Activated CD4-positive, alpha-beta memory T cell treated with anti-CD3 and anti-CD28 coated beads for 36 hours (primary cell): Measurements from ENCODE around the gene KCNN4. TPM values are rescaled to one million over a fixed set of nuclear protein-coding genes. Genes with fewer than 3 reads are reported as not detected.

Experiments
- CTCF ChIA-PET: fragments of 350-600 bp; sonication (Branson Sonifier 250); formaldehyde crosslinking; loops from one replicate; lab custom pipeline; 2021; ENCODE audit warnings: antibody characterized with exemption, inconsistent platforms; lab: Charles Lee
- POLR2A ChIA-PET: fragments of 350-600 bp; sonication (Branson Sonifier 250); formaldehyde crosslinking; loops from one replicate; lab custom pipeline; 2021; ENCODE audit warnings: antibody characterized with exemption; lab: Charles Lee
- DNase-seq: peaks from one replicate; pipeline ENCODE4 v3.0.0-alpha.2; 2020
- H3K27ac Mint-ChIP-seq: one replicate; pipeline ENCODE4 v1.8.0; 2021; ENCODE audit warnings: mixed read lengths
- H3K27me3 Mint-ChIP-seq: one replicate; pipeline ENCODE4 v1.8.0; 2021; ENCODE audit warnings: mixed read lengths
- H3K36me3 Mint-ChIP-seq: one replicate; pipeline ENCODE4 v1.8.0; 2021; ENCODE audit warnings: mixed read lengths
- H3K4me1 Mint-ChIP-seq: one replicate; pipeline ENCODE4 v1.8.0; 2021; ENCODE audit warnings: low read depth, mixed read lengths
- H3K4me3 Mint-ChIP-seq: one replicate; pipeline ENCODE4 v1.8.0; 2021; ENCODE audit warnings: mild to moderate bottlenecking, mixed read lengths
- H3K9me3 Mint-ChIP-seq: one replicate; pipeline ENCODE4 v1.8.0; 2021; ENCODE audit warnings: mixed read lengths
- intact Hi-C: fragments of 100-400 bp; cut with micrococcal nuclease; formaldehyde crosslinking; loops from one replicate; pipeline ENCODE4 v1.15.1; 2023
- total RNA-seq, 2 experiments: library from RNA; stranded (reverse); gene quantifications; one replicate each; pipeline ENCODE4 v1.2.3, GENCODE V29; 2021

The KCNN4 gene
- total RNA-seq, 2 experiments from 2014 or later: 120 to 130 TPM

DNA sequence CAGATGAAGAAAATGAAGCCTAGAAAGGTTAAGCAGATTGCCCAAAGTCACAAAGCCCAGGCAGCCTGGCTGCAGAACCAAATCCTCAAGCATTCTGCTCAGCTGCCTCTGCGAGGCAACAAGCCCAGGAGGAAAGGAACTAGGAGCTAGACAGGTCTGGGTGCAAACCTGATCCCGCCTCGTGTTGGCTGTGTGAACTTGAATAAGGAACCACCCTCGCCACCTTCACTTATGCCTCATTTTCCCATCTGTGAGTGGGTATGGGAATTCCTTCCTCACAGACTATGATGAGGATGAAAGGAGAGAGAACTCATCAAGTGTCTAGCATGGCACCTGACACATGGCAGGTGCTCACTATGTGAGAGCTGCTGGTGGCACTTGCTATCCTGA lies 32.6 kb downstream of the KCNN4 start:
- peaks cover 53% of the 10 kb centered on the region for H3K4me1 Mint-ChIP-seq
- H3K9me3 Mint-ChIP-seq: no peaks in the 10 kb centered on the region
- ChIA-PET POLR2A (no interaction called here), CTCF (interaction anchor here (0.9 kb wide), 1 partner anchor 11 kb away, joined by 4 read pairs; no protein-coding TSS in a partner anchor)
- no peak overlapping the region for H3K4me3 Mint-ChIP-seq
- intact Hi-C loops: no loop called here
- DNase-seq: no peak
- H3K36me3 Mint-ChIP-seq: peaks cover 64% of the 10 kb centered on the region
- no peaks in the 10 kb centered on the region for H3K27me3 Mint-ChIP-seq
- H3K27ac Mint-ChIP-seq: peak overlapping the region; percentile 88

DNA sequence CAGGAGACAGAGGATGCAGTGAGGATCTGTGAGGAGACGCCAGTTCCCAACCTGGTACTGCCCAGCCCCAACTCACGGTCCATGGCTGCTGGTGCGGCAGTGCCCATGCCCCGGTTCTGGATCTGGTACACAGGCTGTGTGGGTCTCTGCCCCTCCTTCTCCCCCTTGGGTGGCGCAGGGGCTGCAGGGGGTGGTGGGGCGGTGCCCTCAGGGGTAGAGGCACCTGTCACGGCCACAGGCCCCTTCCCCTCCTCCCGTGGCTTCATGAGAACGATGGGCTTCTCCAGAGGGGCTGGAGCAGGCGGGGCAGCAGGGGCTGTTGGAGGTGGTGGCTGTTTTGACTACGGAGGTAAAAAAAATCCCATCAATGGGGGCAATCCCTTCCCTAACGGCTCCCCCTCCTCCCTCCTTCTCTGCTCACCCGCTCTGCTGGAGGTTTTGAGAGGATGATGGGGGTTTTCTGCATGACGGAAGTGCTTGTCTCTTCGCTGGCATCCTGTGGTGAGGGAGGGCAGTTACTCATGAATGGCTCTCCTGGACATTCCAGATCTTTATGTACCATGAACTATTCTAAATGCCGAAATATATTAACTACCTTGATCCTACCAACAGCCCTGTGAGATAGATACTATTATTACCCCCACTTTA lies 33.1 kb downstream of the KCNN4 start:
- POLR2A ChIA-PET: no interaction called here
- intact Hi-C loops: no loop called here
- Mint-ChIP-seq H3K4me1 (peaks cover 48% of the 10 kb centered on the region), H3K27ac (peak overlapping the region; percentile 88), H3K4me3 (peak overlapping the region; percentile 52), H3K36me3 (peaks cover 64% of the 10 kb centered on the region), H3K9me3 (no peaks in the 10 kb centered on the region), H3K27me3 (no peaks in the 10 kb centered on the region)
- DNase-seq: peak; percentile 54
- CTCF ChIA-PET: interaction anchor here (0.9 to 4.7 kb wide), 6 partner anchors 12 to 79 kb away, joined by 3 to 68 read pairs (median 13); partner anchors contain the start of gene KCNN4

DNA sequence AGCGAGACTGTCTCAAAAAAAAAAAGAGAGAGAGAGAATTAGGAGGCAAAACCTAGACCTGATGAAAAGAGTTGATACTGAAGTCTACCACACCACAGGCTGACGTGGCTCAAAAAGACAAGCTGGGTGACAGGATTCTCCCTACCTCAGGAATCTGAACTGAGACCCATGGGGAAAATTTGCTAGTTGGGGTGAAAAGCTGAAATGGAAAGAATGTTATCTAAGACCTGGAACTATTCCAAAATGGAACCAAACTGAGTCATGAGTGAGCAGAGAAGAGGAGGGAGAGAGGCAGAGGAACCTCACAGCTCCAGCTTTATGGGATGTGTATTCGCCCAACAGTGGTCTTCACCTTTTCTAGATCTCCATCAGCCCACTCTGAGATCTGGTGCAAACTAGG lies 37.7 kb downstream of the KCNN4 start:
- ChIA-PET POLR2A (no interaction called here), CTCF (interaction anchor here (1.3 to 4.7 kb wide), 2 partner anchors 24 to 35 kb away, joined by 3 to 68 read pairs; no protein-coding TSS in a partner anchor)
- intact Hi-C loops: no loop called here

DNA sequence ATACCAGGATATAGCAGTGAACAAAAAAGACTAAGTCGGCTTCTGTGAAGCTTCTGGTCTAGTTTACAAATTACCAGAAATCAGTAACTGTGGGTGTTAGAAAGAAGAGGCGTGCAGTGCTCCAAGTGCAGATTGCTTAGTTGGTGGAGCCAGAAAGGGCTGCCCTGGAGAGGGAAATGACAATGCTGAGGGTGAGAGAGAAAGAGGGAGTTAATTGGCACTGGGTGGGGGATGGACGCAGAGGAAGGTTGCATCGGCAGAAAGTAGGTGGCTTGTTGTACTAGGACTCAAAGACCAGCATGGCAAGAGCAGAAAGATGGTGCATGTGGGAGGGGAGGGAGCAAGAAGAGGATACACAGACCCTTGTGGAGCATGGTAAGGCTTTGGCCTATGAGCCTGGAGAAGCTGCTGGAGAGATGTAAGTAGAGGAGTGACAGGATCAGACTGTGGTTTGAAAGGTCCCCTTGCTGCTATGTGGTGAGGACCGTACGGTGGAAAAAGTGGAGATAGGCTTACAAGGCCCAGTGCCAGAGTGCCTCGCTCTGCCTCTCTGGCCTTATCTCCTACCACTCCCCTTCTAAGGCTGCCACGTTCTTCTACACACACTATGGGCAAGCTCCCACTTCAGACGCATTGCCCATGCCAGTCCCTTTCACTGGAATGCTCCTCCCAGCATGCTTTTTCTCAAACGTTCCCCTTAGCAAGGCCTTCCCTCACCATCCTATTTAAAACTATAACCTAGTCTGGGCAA lies 39.5 kb downstream of the KCNN4 start:
- ChIA-PET POLR2A (no interaction called here), CTCF (interaction anchor here (0.9 to 1.2 kb wide), 2 partner anchors 44 to 69 kb away, joined by 4 to 5 read pairs; no protein-coding TSS in a partner anchor)
- no peak overlapping the region for H3K4me3 Mint-ChIP-seq
- H3K27me3 Mint-ChIP-seq: no peaks in the 10 kb centered on the region
- peaks cover 8% of the 10 kb centered on the region for H3K4me1 Mint-ChIP-seq
- no peak for DNase-seq
- H3K27ac Mint-ChIP-seq: no peak overlapping the region
- H3K36me3 Mint-ChIP-seq: peaks cover 68% of the 10 kb centered on the region
- no peaks in the 10 kb centered on the region for H3K9me3 Mint-ChIP-seq
- intact Hi-C loops: no loop called here

More for the DNA sequence above, 37.7 kb downstream of the KCNN4 start:
- DNase-seq: no peak
- no peaks in the 10 kb centered on the region for H3K27me3 Mint-ChIP-seq
- peaks cover 17% of the 10 kb centered on the region for H3K4me1 Mint-ChIP-seq
- no peak overlapping the region for H3K27ac Mint-ChIP-seq
- H3K9me3 Mint-ChIP-seq: no peaks in the 10 kb centered on the region
- H3K36me3 Mint-ChIP-seq: peaks cover 69% of the 10 kb centered on the region
- no peak overlapping the region for H3K4me3 Mint-ChIP-seq

DNA sequence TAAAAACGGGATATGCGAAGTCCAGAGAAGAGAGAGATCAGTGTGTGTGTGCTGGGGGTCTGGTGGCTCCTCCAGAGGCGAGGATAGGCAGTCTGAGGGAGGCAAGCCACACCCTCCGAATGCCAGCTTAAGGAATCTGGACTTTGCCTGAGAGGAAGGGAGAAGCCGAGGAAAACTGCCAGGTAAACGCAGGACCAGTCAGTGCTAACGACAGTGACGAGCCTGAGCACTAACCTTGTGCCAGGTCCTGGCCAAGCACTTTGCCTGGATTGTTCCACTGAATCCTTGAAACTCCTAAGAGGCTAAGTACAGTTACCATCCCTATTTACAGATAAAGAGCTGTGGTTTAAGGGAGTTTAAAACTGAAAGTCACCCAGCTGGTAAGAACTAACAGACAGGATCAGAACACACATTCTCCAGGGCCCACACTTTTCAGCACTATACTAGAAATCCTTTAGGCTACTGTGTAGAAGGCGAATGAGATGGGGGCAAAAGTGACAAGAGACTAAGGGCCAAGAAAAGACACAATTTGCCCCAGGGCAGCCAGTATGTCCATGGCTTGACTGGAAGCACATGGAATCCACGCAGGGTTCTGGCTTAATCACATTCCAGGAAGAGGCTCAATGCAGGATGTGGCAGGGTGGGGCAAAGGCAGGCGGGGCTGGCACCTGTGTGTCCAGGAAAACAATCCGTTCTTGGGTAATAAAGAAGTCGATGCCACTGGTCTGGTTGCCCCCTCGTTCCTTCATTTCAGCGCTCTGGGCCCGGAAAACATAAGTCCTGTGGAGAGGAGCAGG lies 41.1 kb downstream of the KCNN4 start:
- Mint-ChIP-seq H3K36me3 (peaks cover 66% of the 10 kb centered on the region), H3K4me3 (no peak overlapping the region), H3K9me3 (no peaks in the 10 kb centered on the region), H3K27ac (no peak overlapping the region), H3K4me1 (no peaks in the 10 kb centered on the region), H3K27me3 (no peaks in the 10 kb centered on the region)
- ChIA-PET CTCF (interaction anchor here (0.8 kb wide), 2 partner anchors 45 to 51 kb away, joined by 3 read pairs; no protein-coding TSS in a partner anchor), POLR2A (no interaction called here)
- intact Hi-C loops: no loop called here
- DNase-seq: no peak

DNA sequence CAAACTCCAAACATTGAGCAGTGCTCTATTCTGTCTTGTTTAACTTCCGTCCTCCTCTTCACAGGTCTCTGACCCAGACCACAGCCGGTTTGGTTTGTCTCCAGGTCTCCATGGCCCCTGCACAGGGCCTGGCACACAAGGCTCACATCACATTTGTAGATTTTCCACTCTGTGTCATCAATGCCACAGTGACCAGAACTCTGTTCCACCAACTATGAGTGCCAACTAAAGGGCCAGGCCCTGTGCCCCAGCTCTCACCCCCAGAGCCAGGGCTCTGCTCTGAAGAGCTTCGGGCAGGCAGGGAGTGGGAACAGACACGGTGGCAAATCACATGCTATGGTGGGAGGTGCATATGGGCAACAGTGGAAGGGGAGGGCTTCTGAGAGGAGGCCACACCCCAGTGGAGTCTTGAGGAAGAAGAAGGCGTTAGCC lies 42.0 kb downstream of the KCNN4 start:
- Mint-ChIP-seq H3K4me3 (no peak overlapping the region), H3K9me3 (no peaks in the 10 kb centered on the region), H3K27me3 (no peaks in the 10 kb centered on the region), H3K36me3 (peaks cover 61% of the 10 kb centered on the region), H3K4me1 (no peaks in the 10 kb centered on the region), H3K27ac (peak overlapping the region; percentile 6)
- ChIA-PET POLR2A (interaction anchor here (0.6 kb wide), 2 partner anchors 37 to 1308 kb away, joined by 4 to 5 read pairs; no protein-coding TSS in a partner anchor), CTCF (interaction anchor here (1.3 kb wide), 1 partner anchor 71 kb away, joined by 3 read pairs; no protein-coding TSS in a partner anchor)
- intact Hi-C loops: no loop called here
- DNase-seq: no peak

DNA sequence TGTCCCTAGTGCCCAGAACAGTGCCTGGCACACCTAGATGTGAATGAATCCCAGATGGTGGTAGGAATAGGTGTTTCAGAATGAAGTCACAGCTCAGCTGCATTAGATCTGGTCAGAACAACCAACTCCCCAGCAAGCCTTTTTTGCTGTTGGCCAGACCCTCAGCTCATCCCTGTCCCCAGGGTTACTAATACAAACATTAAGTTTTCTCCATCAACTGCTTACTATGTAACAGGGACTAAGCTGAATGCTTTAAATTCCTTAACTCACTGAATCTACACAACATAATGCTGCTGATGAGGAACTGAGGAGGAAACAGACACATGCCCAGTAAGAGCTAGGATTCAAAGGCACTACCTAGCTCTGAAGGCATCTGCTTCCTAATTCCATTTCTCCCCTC lies 44.8 kb downstream of the KCNN4 start:
- Mint-ChIP-seq H3K27me3 (no peaks in the 10 kb centered on the region), H3K9me3 (no peaks in the 10 kb centered on the region), H3K4me3 (no peak overlapping the region), H3K4me1 (no peaks in the 10 kb centered on the region), H3K27ac (no peak overlapping the region), H3K36me3 (peaks cover 60% of the 10 kb centered on the region)
- POLR2A ChIA-PET: interaction anchor here (1.1 kb wide), 1 partner anchor 68 kb away, joined by 3 read pairs; no protein-coding TSS in a partner anchor
- DNase-seq: no peak
- CTCF ChIA-PET: interaction anchor here (1.2 to 1.3 kb wide), 2 partner anchors 9 to 67 kb away, joined by 3 to 6 read pairs; no protein-coding TSS in a partner anchor
- intact Hi-C loops: no loop called here

DNA sequence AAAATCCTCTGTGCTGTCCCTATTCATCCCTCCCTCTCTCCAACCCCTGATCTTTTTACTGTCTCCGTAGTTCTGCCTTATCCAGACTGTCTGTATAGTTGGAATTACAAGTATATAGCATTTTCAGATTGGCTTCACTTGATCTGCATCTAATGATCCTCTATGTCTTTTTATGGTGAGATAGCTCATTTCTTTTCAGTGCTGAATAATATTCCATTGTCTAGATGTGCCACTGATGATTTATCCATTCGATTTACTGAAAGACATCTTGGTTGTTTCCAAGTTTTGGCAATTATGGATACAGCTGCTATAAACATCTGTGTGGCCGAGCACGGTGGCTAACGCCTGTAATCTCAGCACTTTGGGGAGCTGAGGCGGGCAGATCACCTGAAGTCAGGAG lies 45.8 kb downstream of the KCNN4 start:
- Mint-ChIP-seq H3K27ac (no peak overlapping the region), H3K4me3 (no peak overlapping the region), H3K27me3 (no peaks in the 10 kb centered on the region), H3K4me1 (no peaks in the 10 kb centered on the region), H3K9me3 (no peaks in the 10 kb centered on the region), H3K36me3 (peaks cover 55% of the 10 kb centered on the region)
- DNase-seq: no peak
- CTCF ChIA-PET: interaction anchor here (1.7 kb wide), 1 partner anchor 32 kb away, joined by 4 read pairs; no protein-coding TSS in a partner anchor
- intact Hi-C loops: no loop called here
- POLR2A ChIA-PET: no interaction called here

DNA sequence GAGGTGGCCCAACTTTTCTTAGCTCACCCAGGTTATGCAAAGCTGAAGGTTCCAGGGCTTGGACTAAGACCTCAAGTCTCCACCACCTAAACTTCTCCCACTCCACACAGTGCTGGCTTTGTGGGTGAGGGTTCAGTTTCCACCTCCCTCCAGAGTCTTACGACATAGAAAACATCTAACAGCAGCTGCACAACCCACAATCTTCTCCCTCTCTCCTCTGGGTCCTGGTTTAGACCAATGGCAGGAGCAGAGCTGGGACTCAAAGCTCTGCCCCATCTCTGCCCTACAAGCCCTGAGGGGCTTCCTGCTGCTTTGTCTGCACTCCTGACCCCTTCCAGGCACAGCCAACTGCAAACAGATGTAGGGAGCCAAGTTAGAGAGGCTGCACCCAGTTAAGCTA lies 48.9 kb downstream of the KCNN4 start:
- CTCF ChIA-PET: interaction anchor here (1.1 kb wide), 1 partner anchor 13 kb away, joined by 3 read pairs; no protein-coding TSS in a partner anchor
- Mint-ChIP-seq H3K27me3 (no peaks in the 10 kb centered on the region), H3K4me1 (no peaks in the 10 kb centered on the region), H3K4me3 (no peak overlapping the region), H3K36me3 (peaks cover 45% of the 10 kb centered on the region), H3K9me3 (no peaks in the 10 kb centered on the region), H3K27ac (peak overlapping the region; percentile 1)
- POLR2A ChIA-PET: interaction anchor here (1.3 kb wide), 1 partner anchor 21 kb away, joined by 5 read pairs; no protein-coding TSS in a partner anchor
- no peak for DNase-seq
- intact Hi-C loops: no loop called here

DNA sequence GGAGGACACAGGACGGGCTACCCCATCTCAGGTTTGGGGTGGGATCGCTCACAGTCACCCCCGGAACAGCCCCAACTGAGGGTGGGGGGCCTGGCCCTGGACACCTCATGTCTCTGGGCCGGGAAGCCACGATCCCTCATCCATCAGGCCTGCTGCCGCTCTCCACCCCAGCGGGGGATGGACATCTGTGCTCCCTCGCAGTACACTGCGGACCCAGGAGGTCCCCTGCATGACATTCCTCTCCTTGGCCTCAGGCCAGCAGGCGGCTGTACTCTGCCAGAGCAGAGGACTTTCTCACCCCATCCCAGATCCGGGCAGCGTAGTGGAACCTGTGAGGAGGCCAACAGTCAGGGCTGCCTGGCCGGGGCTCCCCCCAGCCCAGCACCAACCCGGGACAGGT lies 49.4 kb downstream of the KCNN4 start:
- Mint-ChIP-seq H3K4me3 (no peak overlapping the region), H3K4me1 (no peaks in the 10 kb centered on the region), H3K36me3 (peaks cover 41% of the 10 kb centered on the region), H3K27me3 (no peaks in the 10 kb centered on the region), H3K9me3 (no peaks in the 10 kb centered on the region), H3K27ac (no peak overlapping the region)
- intact Hi-C loops: no loop called here
- no peak for DNase-seq
- CTCF ChIA-PET: interaction anchor here (1.1 kb wide), 1 partner anchor 14 kb away, joined by 3 read pairs; no protein-coding TSS in a partner anchor
- POLR2A ChIA-PET: interaction anchor here (1.3 kb wide), 1 partner anchor 21 kb away, joined by 5 read pairs; no protein-coding TSS in a partner anchor

DNA sequence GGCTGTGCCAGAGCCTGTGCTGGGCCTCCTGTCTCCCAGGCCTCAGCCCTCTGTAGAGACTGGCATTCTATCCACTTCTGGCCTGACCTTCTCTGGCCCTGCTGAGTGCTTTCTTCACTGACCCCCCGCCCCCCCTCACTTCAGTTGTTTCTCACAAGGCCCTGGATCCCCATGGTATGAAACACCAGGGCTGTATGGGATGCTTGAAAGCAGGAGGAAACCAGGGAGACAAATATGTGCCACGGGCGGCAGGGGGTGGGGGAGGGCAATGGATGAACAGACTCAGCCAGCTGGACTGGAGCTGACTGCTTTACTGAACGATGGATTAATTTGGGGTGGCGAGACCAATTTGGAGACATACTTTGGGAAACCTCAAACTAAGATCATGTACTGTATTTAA lies 50.9 kb downstream of the KCNN4 start:
- no peak overlapping the region for H3K4me3 Mint-ChIP-seq
- no peaks in the 10 kb centered on the region for H3K27me3 Mint-ChIP-seq
- peak overlapping the region; percentile 10 for H3K27ac Mint-ChIP-seq
- CTCF ChIA-PET: interaction anchor here (2.5 kb wide), 1 partner anchor 16 kb away, joined by 6 read pairs; no protein-coding TSS in a partner anchor
- POLR2A ChIA-PET: no interaction called here
- H3K36me3 Mint-ChIP-seq: peaks cover 33% of the 10 kb centered on the region
- intact Hi-C loops: no loop called here
- H3K9me3 Mint-ChIP-seq: no peaks in the 10 kb centered on the region
- no peak for DNase-seq
- no peaks in the 10 kb centered on the region for H3K4me1 Mint-ChIP-seq
